ENCODE measurements around the gene RAD51.

RAD51 gene

DNA sequence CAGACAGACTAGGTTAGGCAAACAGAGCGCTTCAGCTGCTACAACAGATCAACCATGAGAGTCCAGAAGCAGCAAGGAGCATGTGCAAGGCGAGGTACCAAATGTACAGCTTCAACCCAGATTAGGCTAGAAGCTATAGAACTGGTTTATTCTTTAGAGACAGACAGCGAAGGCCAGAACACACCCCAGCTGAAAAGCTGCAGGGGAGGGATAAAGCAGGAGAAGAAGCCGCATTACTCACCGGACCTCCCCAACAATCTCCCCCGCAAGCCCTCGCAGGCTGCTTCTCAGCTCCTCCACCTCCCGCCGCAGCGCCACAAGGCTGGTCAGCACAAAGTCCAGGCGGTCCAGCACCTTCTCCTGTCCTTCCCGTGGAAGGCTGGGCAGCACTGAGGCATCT is 56.8 kb downstream of the RAD51 start:
- TF ChIP-seq, protein P1, sequence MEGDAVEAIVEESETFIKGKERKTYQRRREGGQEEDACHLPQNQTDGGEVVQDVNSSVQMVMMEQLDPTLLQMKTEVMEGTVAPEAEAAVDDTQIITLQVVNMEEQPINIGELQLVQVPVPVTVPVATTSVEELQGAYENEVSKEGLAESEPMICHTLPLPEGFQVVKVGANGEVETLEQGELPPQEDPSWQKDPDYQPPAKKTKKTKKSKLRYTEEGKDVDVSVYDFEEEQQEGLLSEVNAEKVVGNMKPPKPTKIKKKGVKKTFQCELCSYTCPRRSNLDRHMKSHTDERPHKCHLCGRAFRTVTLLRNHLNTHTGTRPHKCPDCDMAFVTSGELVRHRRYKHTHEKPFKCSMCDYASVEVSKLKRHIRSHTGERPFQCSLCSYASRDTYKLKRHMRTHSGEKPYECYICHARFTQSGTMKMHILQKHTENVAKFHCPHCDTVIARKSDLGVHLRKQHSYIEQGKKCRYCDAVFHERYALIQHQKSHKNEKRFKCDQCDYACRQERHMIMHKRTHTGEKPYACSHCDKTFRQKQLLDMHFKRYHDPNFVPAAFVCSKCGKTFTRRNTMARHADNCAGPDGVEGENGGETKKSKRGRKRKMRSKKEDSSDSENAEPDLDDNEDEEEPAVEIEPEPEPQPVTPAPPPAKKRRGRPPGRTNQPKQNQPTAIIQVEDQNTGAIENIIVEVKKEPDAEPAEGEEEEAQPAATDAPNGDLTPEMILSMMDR (conservative IDR thresholded peaks at IDR 0.05) = no peak
- TF ChIP-seq ZFX (IDR thresholded peaks at IDR 0.05) = no peak

DNA sequence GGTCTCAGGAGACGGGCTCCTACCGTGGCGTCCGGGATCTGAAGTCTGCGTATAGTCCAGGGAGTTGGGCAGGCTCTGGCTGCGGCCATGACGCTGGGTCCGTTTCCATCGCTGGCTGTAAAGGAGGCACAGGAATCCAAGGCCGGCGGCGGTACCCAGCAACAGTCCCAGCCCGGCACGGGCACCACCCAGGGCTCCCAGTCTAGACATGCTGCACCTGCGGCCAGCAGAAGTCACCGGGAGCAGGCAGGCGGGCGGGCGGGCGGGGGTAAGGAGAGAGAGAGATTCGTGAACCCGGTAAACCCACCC is 59.6 kb downstream of the RAD51 start:
- H3K27ac ChIP-seq = peak overlapping the region; percentile 84
- no peak for TF ChIP-seq ZFX (IDR thresholded peaks at IDR 0.05)
- TF ChIP-seq, protein P1 (conservative IDR thresholded peaks at IDR 0.05) = no peak

More for the DNA sequence above, 56.8 kb downstream of the RAD51 start:
- no peak overlapping the region for H3K27ac ChIP-seq

DNA sequence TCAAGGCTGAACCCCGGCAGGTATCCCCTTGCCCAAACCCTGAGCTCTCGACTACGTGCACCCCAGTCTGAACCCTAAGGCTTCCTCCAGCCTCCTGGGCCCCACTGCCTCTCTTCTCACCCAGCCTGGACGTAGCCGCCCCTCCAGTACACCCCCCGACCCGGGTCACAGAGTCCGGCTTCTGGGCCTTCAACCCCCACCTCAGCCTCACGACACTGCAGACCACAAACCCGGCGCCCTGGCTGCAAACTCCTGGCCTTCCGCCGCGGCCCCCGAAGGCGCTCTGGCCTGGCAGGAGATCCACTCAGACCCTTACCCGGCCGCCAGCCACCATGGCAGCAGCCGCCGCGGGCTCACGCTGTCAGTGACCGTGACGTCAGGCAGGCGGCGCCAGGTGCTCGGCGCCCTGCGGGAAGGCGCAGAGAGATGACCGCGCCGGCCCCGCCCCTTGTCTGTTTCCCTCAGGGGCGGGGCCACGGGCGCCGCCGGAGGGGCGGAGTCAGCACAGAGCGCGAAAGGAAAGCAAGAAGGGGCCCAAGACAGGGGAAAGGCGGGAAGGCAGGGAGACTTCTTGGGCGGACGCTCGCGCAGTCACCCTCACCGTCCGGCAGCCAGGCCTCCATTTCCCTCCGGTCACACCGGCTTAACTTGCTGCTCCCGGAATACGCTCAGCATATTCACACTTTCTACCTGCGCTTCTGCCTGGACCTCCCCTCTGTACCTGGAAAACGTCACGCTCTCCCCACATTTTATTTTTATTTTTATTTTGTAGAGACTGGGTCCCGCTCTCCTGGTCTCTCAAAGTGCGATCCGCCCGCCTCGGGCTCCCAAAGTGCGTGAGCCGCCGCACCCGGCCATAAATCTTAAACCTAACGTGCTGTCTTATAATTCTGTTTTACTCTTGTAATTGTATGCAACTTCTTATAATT is 60.2 kb downstream of the RAD51 start, which contains the start of gene RMDN3:
Gene RMDN3 (minus strand): TSS at position 372 of the 929 bp plus-strand sequence. CDS start 471 bp downstream, outside the sequence.
- H3K27ac ChIP-seq = peak within 1 kb of the TSS; percentile 84
- peak; percentile 48; the same call in 1 of the 2 replicates for TF ChIP-seq ZFX (IDR thresholded peaks at IDR 0.05)
- TF ChIP-seq, protein P1 (conservative IDR thresholded peaks at IDR 0.05) = no peak

DNA sequence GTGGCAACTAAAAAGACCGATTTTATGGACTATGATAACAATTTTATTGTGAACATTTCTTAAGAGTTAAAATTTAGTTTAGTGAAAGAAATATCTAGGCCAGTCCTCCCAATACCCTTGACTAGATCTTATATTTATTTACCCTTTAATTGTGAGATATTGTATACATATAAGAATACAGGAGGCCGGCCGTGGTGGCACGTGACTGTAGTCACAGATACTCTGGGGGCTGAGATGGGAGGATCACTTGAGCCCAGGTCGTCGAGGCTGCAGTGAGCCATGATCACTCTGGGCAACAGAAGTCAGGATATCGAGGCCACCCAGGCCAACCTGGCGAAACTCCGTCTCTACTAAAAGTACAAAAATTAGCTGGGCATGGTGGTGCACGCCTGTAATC is 60.8 kb downstream of the RAD51 start:
- peak overlapping the region; percentile 84 for H3K27ac ChIP-seq
- TF ChIP-seq ZFX (IDR thresholded peaks at IDR 0.05) = no peak
- TF ChIP-seq, protein P1 (conservative IDR thresholded peaks at IDR 0.05) = no peak

DNA sequence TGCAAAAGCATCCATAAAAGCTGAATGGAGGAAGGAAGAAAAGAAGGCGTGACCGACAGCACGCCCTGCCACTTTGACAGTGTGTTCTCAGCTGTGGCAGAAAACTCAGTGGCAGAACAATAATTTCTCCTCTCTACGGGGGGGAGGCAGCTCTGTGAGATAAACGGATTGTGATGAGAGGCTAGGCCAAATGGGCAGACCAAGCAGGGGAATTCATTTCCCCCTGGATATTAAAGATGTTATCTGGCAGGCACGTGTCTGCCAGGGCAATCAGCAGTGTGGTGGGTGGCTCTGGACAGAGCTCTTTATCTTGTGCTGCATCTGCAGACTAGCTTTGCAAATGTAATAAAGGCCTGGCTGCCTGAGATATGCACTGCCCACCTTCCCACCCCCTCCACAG is 62.0 kb downstream of the RAD51 start:
- TF ChIP-seq ZFX (IDR thresholded peaks at IDR 0.05) = no peak
- TF ChIP-seq, protein P1 (conservative IDR thresholded peaks at IDR 0.05) = no peak
- H3K27ac ChIP-seq = peak overlapping the region; percentile 19; the same call in 1 of the 2 replicates

DNA sequence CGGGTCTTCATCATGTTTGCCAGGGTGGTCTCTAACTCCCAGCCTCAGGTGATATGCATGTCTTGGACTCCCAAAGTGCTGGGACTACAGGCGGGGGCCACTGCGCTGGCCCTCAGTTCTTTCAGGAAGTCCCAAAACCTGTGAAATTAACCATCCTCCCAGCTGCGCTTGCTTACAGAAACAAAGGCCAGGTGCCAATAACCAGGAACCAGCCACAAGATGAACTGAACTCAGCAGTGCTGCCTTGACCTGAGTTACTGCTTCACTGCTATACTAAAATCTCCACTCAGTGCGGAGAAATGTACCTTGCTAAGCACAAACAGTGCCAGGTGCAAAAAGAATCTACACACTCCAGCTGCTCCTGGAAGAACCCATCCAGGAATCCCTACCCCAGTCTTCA is 65.0 kb downstream of the RAD51 start:
- TF ChIP-seq, protein P1 (conservative IDR thresholded peaks at IDR 0.05) = no peak
- no peak for TF ChIP-seq ZFX (IDR thresholded peaks at IDR 0.05)
- no peak overlapping the region for H3K27ac ChIP-seq

Measured in C4-2B (cell line).